GM23248 (cell line): ENCODE data around the gene NMRK1.

Experiments used
- EZH2 ChIP-seq: fragments of 200-600 bp; sonication (generic); IDR thresholded peaks from 2 replicates; pipeline ENCODE4 v1.6.1; 2018; ENCODE audit warnings: antibody characterized with exemption, mild to moderate bottlenecking; ENCODE audit not compliant: insufficient read depth, poor library complexity, severe bottlenecking
- EZH2phosphoT487 ChIP-seq: fragments of 200-600 bp; sonication (generic); IDR thresholded peaks from 2 replicates; pipeline ENCODE4 v1.6.1; 2018; ENCODE audit warnings: antibody characterized with exemption, moderate library complexity, mild to moderate bottlenecking, low read depth; ENCODE audit not compliant: insufficient read depth

- no peak for TF ChIP-seq EZH2phosphoT487
- TF ChIP-seq EZH2, result no peak
These were observed 1.2 kb downstream of the NMRK1 start for GRCh38 chr9:75086541-75087288.
